Stimulated activated CD4-positive, alpha-beta T cell treated with anti-CD3 and anti-CD28 coated beads, Interleukin-1b, Interleukin-23, amount 100 ng/mL, for 4 hours (primary cell): ENCODE data around the gene GSS.

Experiments
- DNase-seq, 2 donors: peaks; one replicate each; pipeline ENCODE4 v3.0.0-alpha.2; 2020; ENCODE audit warnings: low read depth in 2 of 2

Gene GSS

GRCh38 chr20:34978092-34978744 lies 22.6 kb upstream of the GSS start:
- DNase-seq = no peak

GRCh38 chr20:34977365-34978091 lies 21.9 kb upstream of the GSS start:
- DNase-seq = no peak

GRCh38 chr20:34976286-34976685 lies 20.7 kb upstream of the GSS start:
- DNase-seq = no peak

GRCh38 chr20:34974246-34974645 lies 18.6 kb upstream of the GSS start:
- DNase-seq = no peak

GRCh38 chr20:34971561-34972235 lies 16.1 kb upstream of the GSS start:
- DNase-seq = no peak

GRCh38 chr20:34970846-34971560 lies 15.4 kb upstream of the GSS start:
- DNase-seq = no peak

GRCh38 chr20:34970193-34970840 lies 14.7 kb upstream of the GSS start:
- DNase-seq = no peak

- no peak for DNase-seq
Observed at GRCh38 chr20:34968042-34968775, 12.6 kb upstream of the GSS start.

- no peak for DNase-seq
Observed at GRCh38 chr20:34967421-34967820, 11.8 kb upstream of the GSS start.

- DNase-seq = no peak
Observed at GRCh38 chr20:34965051-34965450, 9.4 kb upstream of the GSS start.

GRCh38 chr20:34964486-34964885 lies 8.9 kb upstream of the GSS start:
- no peak for DNase-seq

- no peak for DNase-seq
Observed at GRCh38 chr20:34956751-34957472, 1.3 kb upstream of the GSS start.

- no peak for DNase-seq
Observed at GRCh38 chr20:34956041-34956458, 444 bp upstream of the GSS start.

- DNase-seq = no peak
Observed at GRCh38 chr20:34954904-34955230, 739 bp downstream of the GSS start.

GRCh38 chr20:34953960-34954359 lies 1.6 kb downstream of the GSS start:
- DNase-seq = no peak

- DNase-seq = no peak
Observed at GRCh38 chr20:34952671-34953070, 2.9 kb downstream of the GSS start.

GRCh38 chr20:34951652-34952051 lies 4.0 kb downstream of the GSS start:
- no peak for DNase-seq

- no peak for DNase-seq
Observed at GRCh38 chr20:34951252-34951651, 4.4 kb downstream of the GSS start.

- DNase-seq = no peak
Observed at GRCh38 chr20:34949120-34949519, 6.5 kb downstream of the GSS start.

GRCh38 chr20:34948030-34948429 lies 7.6 kb downstream of the GSS start:
- DNase-seq = no peak

GRCh38 chr20:34947336-34947735 lies 8.3 kb downstream of the GSS start:
- DNase-seq = no peak
